HepG2 (cell line): ENCODE results near the gene CAMK1D. TPM values are rescaled to one million over a fixed set of nuclear protein-coding genes. Genes with fewer than 3 reads are reported as not detected.
A peak's percentile ranks its signal among the peaks of the same experiment; 100 is the strongest.

ENCODE experiments used
- ATAC-seq: fragments of 200-7000 bp; cut with Tn5 transposase; 3 replicates; pipeline ENCODE4 v1.9.1; 2020; ENCODE audit warnings: mild to moderate bottlenecking, moderate library complexity
- BruUV-seq: library from RNA; stranded (reverse); fragments of 400-500 nt; replicated peaks from 2 replicates; lab custom pipeline; 2021; lab: Mats Ljungman, UMichigan
- CTCF ChIA-PET: fragments of 300-600 bp; formaldehyde crosslinking; extraction: SDS; loops from one replicate; lab custom pipeline; 2021; ENCODE audit warnings: low total read pairs, inconsistent platforms, low intra/inter-chr PET ratio; lab: Yijun Ruan, JAX
- POLR2A ChIA-PET: fragments of 350-600 bp; sonication (Branson Sonifier 250); formaldehyde crosslinking; loops from one replicate; lab custom pipeline; 2020; ENCODE audit warnings: antibody characterized with exemption, inconsistent platforms; lab: Yijun Ruan, JAX
- DNase-seq: peaks from one replicate; pipeline ENCODE4 v3.0.0-alpha.2; 2015; ENCODE audit warnings: low spot score
- FAIRE-seq: peaks from 3 replicates; lab custom pipeline; 2011; peaks lifted over from hg19 to GRCh38; lab: Jason Lieb, UNC
- H2AFZ ChIP-seq: one replicate; pipeline ENCODE4 v1.6.1; 2011; ENCODE audit warnings: low read length, inconsistent platforms
- H3K27ac ChIP-seq: fragments of 300-600 bp; 3 replicates; pipeline ENCODE4 v1.8.0; 2011; ENCODE audit warnings: mixed run types, mild to moderate bottlenecking, mixed read lengths, low read length, inconsistent platforms; ENCODE audit not compliant: insufficient read depth; ENCODE audit errors: extremely low read length
- H3K27me3 ChIP-seq, 2 experiments: fragments of 200-600 bp in 1 of 2; 2 replicates in 1 of 2; 3 replicates in 1 of 2; pipeline versions ENCODE4 v1.6.0 to v1.8.0; 2011; ENCODE audit warnings: low read length in 2 of 2, mild to moderate bottlenecking in 2 of 2, moderate library complexity in 2 of 2, inconsistent platforms in 1 of 2; ENCODE audit not compliant: insufficient read depth in 2 of 2, control insufficient read depth in 1 of 2
- H3K36me3 ChIP-seq, 2 experiments: fragments of 200-600 bp in 1 of 2; replicated peaks in 1 of 2; 2 replicates in 1 of 2; 3 replicates in 1 of 2; pipeline versions ENCODE4 v1.5.1 to v1.8.0; 2011; ENCODE audit warnings: low read length in 2 of 2, inconsistent platforms in 1 of 2; ENCODE audit not compliant: insufficient read depth in 2 of 2, control insufficient read depth in 1 of 2
- H3K4me1 ChIP-seq: 2 replicates; pipeline ENCODE4 v1.5.1; 2012; ENCODE audit warnings: low read length, inconsistent platforms; ENCODE audit not compliant: insufficient read depth
- H3K4me2 ChIP-seq: 2 replicates; pipeline ENCODE4 v1.6.0; 2011; ENCODE audit warnings: low read depth, low read length, inconsistent platforms
- H3K4me3 ChIP-seq, 3 experiments: fragments of 200-600 bp in 1 of 3; sonication (generic), shearing (Covaris generic) in 1 of 3; replicated peaks in 1 of 3; 2 replicates each; pipeline ENCODE4 v1.5.1; 2011 to 2016; ENCODE audit warnings: low read length in 3 of 3, inconsistent platforms in 2 of 3, low read depth in 2 of 3, mild to moderate bottlenecking in 2 of 3, control low read depth in 1 of 3, mixed read lengths in 1 of 3; ENCODE audit not compliant: insufficient read depth in 1 of 3
- H3K79me2 ChIP-seq: one replicate; pipeline ENCODE4 v1.6.1; 2011; ENCODE audit warnings: low read length, inconsistent platforms; ENCODE audit not compliant: insufficient read depth
- H3K9ac ChIP-seq: 2 replicates; pipeline ENCODE4 v1.6.0; 2011; ENCODE audit warnings: mild to moderate bottlenecking, low read depth, low read length, inconsistent platforms; ENCODE audit not compliant: insufficient read depth
- H3K9me3 ChIP-seq: 2 replicates; pipeline ENCODE4 v1.5.1; 2012; ENCODE audit warnings: mild to moderate bottlenecking, low read length
- H4K20me1 ChIP-seq: 2 replicates; pipeline ENCODE4 v1.6.0; 2011; ENCODE audit warnings: inconsistent platforms, mild to moderate bottlenecking, low read length, moderate library complexity; ENCODE audit not compliant: insufficient read depth
- CBFB ChIP-seq: sonication (generic); formaldehyde crosslinking; IDR thresholded peaks from 2 replicates; pipeline ENCODE4 v1.4.0; 2020; ENCODE audit warnings: missing genetic modification reagents
- CEBPB ChIP-seq: IDR thresholded peaks from 2 replicates; pipeline ENCODE4 v1.6.1; 2011; ENCODE audit warnings: low read depth, low read length, improper control_type of control experiment, borderline replicate concordance
- GFI1 ChIP-seq: sonication (generic); formaldehyde crosslinking; IDR thresholded peaks from 2 replicates; pipeline ENCODE4 v1.5.0; 2020; ENCODE audit warnings: missing genetic modification reagents, mild to moderate bottlenecking, borderline replicate concordance
- IRF1 ChIP-seq: sonication (generic); formaldehyde crosslinking; IDR thresholded peaks from 2 replicates; pipeline ENCODE4 v1.4.0; 2020; ENCODE audit warnings: low read depth, mild to moderate bottlenecking, missing genetic modification reagents
- MEIS1 ChIP-seq: sonication (generic); formaldehyde crosslinking; IDR thresholded peaks from 2 replicates; pipeline ENCODE4 v1.9.0; 2021; ENCODE audit warnings: mild to moderate bottlenecking, missing genetic modification reagents, moderate library complexity, borderline replicate concordance
- MTA1 ChIP-seq: sonication (generic); formaldehyde crosslinking; IDR thresholded peaks from 2 replicates; pipeline ENCODE4 v1.4.0; 2020; ENCODE audit warnings: missing genetic modification reagents, mild to moderate bottlenecking, borderline replicate concordance
- PAF1 ChIP-seq: IDR thresholded peaks from 2 replicates; pipeline ENCODE4 v1.6.1; 2016; ENCODE audit warnings: missing genetic modification reagents, missing compliant biosample characterization
- RBM22 ChIP-seq: fragments of 200-400 bp; formaldehyde crosslinking; optimal IDR thresholded peaks from 2 replicates; pipeline ENCODE3; 2017; ENCODE audit warnings: mild to moderate bottlenecking, low read length, moderate library complexity
- REXO4 ChIP-seq: sonication (generic); formaldehyde crosslinking; IDR thresholded peaks from 2 replicates; pipeline ENCODE4 v1.8.0; 2022; ENCODE audit warnings: missing genetic modification reagents, mild to moderate bottlenecking, borderline replicate concordance
- SMAD1 ChIP-seq: sonication (generic); formaldehyde crosslinking; IDR thresholded peaks from 2 replicates; pipeline ENCODE4 v1.4.0; 2020; ENCODE audit warnings: missing genetic modification reagents, low read depth, mild to moderate bottlenecking, borderline replicate concordance
- ZHX2 ChIP-seq, 2 experiments: sonication (generic) in 1 of 2; formaldehyde crosslinking in 1 of 2; IDR thresholded peaks; 2 replicates each; pipeline versions ENCODE4 v1.6.1 to v1.9.0; 2014 to 2022; ENCODE audit warnings: antibody characterized with exemption in 1 of 2, borderline replicate concordance in 1 of 2, inconsistent platforms in 1 of 2, low read depth in 1 of 2, missing genetic modification reagents in 1 of 2
- ZKSCAN1 ChIP-seq: fragments of 150-350 bp; IDR thresholded peaks from 2 replicates; pipeline ENCODE4 v1.6.1; 2014; ENCODE audit warnings: low read length
- ZNF562 ChIP-seq: sonication (generic); formaldehyde crosslinking; IDR thresholded peaks from 2 replicates; pipeline ENCODE4 v1.8.0; 2022; ENCODE audit warnings: missing genetic modification reagents, borderline replicate concordance
- ZNF674 ChIP-seq: sonication (generic); formaldehyde crosslinking; IDR thresholded peaks from 2 replicates; pipeline ENCODE4 v1.5.0; 2020; ENCODE audit warnings: low read depth, mild to moderate bottlenecking, missing genetic modification reagents
- ZNF775 ChIP-seq: sonication (generic); formaldehyde crosslinking; IDR thresholded peaks from 2 replicates; pipeline ENCODE4 v1.4.0; 2020; ENCODE audit warnings: missing genetic modification reagents, mild to moderate bottlenecking, moderate library complexity, borderline replicate concordance
- WGBS: methylation state at CpG from one replicate; pipeline ENCODE4 v1.1.6; 2017; ENCODE audit warnings: low lambda C conversion rate; 5-methylcytosine and 5-hydroxymethylcytosine counted together
- in situ Hi-C: cut with HindIII; loops from 2 replicates; pipeline ENCODE4 v1.10.0; 2017; ENCODE audit warnings: low pct_unique_long_range_greater_than_20kb; ENCODE audit not compliant: extremely low pct_ligation_motif_present
- intact Hi-C: fragments of 100-400 bp; cut with micrococcal nuclease; formaldehyde crosslinking; loops from one replicate; pipeline ENCODE4 v1.10.0; 2022; ENCODE audit not compliant: unreplicated experiment
- polyA plus RNA-seq, 8 experiments: library from polyadenylated mRNA; depleted of rRNA in 3 of 8; stranded (reverse) in 7 of 8; unstranded in 1 of 8; fragments of >200 nt; fragmentation: Illumina TruSeq in 4 of 8; extraction: Trizol in 4 of 8; gene quantifications; 2 replicates each; pipeline versions ENCODE4 v1.2.1 to v1.2.3, GENCODE V29; 2011 to 2016; ENCODE audit warnings: low read depth in 4 of 8, missing spikeins in 1 of 8, mixed read lengths in 1 of 8; ENCODE audit not compliant: insufficient read depth in 1 of 8
- total RNA-seq, 5 experiments: library from RNA; depleted of rRNA; stranded (reverse); fragments of >200 nt; fragmentation: Illumina TruSeq; extraction: Trizol; gene quantifications; 2 replicates each; pipeline ENCODE4 v1.2.3, GENCODE V29; 2016; ENCODE audit warnings: low read depth in 1 of 5

Gene CAMK1D
- total and polyA plus RNA-seq, 2 of the 13 experiments (the other 11 are each of a cell fraction or from before 2014, with no cell fraction given) = under 0.01 TPM; not detected in 1

DNA sequence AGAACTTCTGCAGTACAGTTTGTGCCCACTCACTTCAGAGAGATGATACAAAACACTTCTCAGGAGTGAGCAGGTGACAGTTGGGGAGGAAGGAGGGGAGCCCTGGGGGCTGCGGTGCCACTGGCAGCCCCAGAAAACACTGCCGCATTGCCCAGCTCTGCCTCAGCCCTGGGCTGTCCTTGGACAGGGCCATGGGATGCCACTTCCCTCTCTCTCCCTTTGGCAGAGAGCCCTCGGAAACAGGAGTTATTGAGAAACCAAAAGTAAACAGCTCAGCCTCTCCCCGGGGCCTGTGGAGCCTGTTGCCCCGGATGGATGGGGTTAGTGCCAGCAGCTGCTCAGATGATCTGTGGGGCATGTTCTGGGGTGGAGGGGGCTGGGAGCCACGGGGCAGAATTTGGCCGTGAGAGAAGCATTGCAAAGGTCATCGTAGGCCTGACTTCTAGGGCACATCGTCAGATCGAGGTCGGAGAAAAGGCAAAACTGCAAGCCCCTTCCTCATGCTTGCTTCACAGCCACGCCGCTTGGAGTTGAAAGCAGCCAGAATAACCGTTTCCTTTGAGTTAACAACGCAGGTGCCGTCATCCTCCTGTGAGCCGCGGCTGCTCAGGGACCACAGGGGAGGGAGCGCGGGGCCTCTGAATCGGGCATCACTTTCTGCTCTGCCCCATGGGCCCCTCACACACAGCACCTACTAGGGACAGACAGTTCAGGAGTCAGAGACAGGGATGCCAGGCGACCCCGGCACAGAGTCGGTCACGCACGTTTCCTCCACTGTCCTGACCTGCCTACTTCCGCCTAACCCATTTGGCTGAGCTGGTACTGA is 256.4 kb downstream of the CAMK1D start:
- Histone ChIP-seq H3K4me3 (peak overlapping the region; percentile 26 to 44 (median 43); a peak in 4 of 6 replicates), H3K27me3 (0 out of 5 replicates have a peak, but pooled peaks cover 0 to 5% of the 10 kb centered on the region in 2 experiments), H3K79me2 (no peaks in the 10 kb centered on the region), H3K9me3 (no peaks in the 10 kb centered on the region), H4K20me1 (no peaks in the 10 kb centered on the region), H3K4me1 (peaks cover 28% of the 10 kb centered on the region), H3K27ac (no peak overlapping the region), H3K36me3 (no peaks in the 10 kb centered on the region), H3K4me2 (peak overlapping the region; percentile 64), H3K9ac (no peak overlapping the region), H2AFZ (no peak overlapping the region)
- no TSS peak for BruUV-seq
- CTCF ChIA-PET = no interaction called here
- 12% methylated on average over 18 of the region's 27 CpGs for WGBS
- in situ Hi-C loops (no loop called here), intact Hi-C loops (no loop called here)
- peak; percentile 98 for ATAC-seq
- peak; percentile 71 for DNase-seq
- POLR2A ChIA-PET = no interaction called here
- FAIRE-seq = peak; percentile 23
- TF ChIP-seq ZKSCAN1 (no peak), ZNF562 (CRISPR knock-in tag) (no peak), CEBPB (peak; percentile 79), PAF1 (CRISPR knock-in tag) (no peak), ZNF775 (CRISPR knock-in tag) (no peak), REXO4 (no peak), MTA1 (CRISPR knock-in tag) (0 out of 2 replicates have a peak, but pooled peaks have one; percentile 14), MEIS1 (CRISPR knock-in tag) (no peak), SMAD1 (CRISPR knock-in tag) (no peak), RBM22 (no peak), CBFB (CRISPR knock-in tag) (no peak), ZHX2 (IDR thresholded peaks at IDR 0.05; ENCODE audit: low read depth) (no peak), ZHX2 (CRISPR knock-in tag; IDR thresholded peaks at IDR 0.05; ENCODE audit: borderline replicate concordance) (no peak), GFI1 (CRISPR knock-in tag) (no peak), ZNF674 (CRISPR knock-in tag) (no peak), IRF1 (no peak)
